ENCODE measurements around the gene TSPAN9. TPM values are rescaled to one million over a fixed set of nuclear protein-coding genes. Genes with fewer than 3 reads are reported as not detected.

Gene TSPAN9
- total RNA-seq, 1 donor, result 3.5 TPM

- Histone ChIP-seq H3K27me3 (ENCODE audit: insufficient read depth, low read length) (peaks cover 11% of the 10 kb centered on the region), H3K4me1 (ENCODE audit: insufficient read depth, low read length) (peaks cover 5% of the 10 kb centered on the region), H3K9me3 (ENCODE audit: low read depth, low read length) (no peaks in the 10 kb centered on the region), H3K4me3 (ENCODE audit: low read length) (no peak overlapping the region)
Measured at GRCh38 chr12:3081886-3082285, 4.7 kb downstream of the TSPAN9 start.

DNA sequence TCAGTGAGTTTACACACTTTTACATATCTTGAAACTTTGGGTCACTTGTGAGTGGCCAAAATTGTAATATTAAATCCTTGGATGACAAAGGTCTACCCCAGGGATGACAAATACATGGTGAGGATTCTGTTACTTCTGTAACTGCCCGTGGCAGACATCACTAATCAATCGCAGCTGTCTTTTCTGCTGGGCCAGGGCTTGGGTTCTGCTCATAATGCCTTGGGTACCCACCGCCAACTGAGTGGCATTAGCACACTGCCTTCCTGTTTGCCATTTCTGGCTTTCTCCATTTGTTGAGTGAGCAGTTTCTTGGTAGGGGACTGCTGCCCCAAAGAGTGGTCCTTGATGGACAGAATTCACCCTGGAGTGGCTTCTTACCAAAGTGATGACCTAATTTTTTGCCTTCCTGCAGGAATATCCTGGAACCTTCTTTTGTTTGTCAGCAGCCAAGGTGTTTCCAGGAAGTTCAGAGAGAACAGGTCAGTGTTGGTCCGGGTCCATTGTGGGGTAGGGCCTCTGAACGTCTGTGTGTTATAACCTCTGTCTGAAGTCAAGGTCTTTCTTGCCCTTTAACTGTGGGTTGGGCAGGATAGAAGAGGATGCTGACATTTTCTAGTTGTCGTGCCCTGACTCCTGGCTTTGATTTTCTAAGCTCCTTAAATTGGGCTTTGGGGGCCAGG is 6.2 kb downstream of the TSPAN9 start:
- no peak overlapping the region for H3K4me3 ChIP-seq (ENCODE audit: low read length)
- no peaks in the 10 kb centered on the region for H3K4me1 ChIP-seq (ENCODE audit: insufficient read depth, low read length)
- H3K27me3 ChIP-seq (ENCODE audit: insufficient read depth, low read length), result peaks cover 2% of the 10 kb centered on the region
- H3K9me3 ChIP-seq (ENCODE audit: low read depth, low read length), result no peaks in the 10 kb centered on the region

DNA sequence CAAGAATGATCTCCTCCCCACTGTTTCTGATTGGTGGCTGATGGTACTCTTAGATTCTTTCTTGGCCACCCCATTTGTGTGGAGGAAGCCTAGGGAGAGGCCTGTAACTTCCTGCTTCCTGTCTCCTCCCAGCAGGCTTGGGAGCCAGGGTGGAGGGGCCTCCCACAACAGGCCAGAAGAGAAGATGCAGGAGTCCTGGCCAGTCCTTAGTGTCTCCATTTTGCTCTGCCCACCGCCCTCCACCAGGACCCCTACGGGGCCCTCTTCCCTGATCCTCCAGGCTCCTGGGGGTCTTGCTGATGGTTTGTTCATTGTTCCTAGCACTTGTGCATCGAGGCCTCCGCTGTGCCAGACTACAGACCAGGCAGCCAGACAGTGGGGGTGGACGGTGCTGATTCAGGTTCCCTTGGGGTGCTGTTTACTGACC is 6.8 kb downstream of the TSPAN9 start:
- H3K4me1 ChIP-seq (ENCODE audit: insufficient read depth, low read length), result no peaks in the 10 kb centered on the region
- H3K27me3 ChIP-seq (ENCODE audit: insufficient read depth, low read length), result no peaks in the 10 kb centered on the region
- H3K9me3 ChIP-seq (ENCODE audit: low read depth, low read length), result no peaks in the 10 kb centered on the region
- H3K4me3 ChIP-seq (ENCODE audit: low read length), result no peak overlapping the region

DNA sequence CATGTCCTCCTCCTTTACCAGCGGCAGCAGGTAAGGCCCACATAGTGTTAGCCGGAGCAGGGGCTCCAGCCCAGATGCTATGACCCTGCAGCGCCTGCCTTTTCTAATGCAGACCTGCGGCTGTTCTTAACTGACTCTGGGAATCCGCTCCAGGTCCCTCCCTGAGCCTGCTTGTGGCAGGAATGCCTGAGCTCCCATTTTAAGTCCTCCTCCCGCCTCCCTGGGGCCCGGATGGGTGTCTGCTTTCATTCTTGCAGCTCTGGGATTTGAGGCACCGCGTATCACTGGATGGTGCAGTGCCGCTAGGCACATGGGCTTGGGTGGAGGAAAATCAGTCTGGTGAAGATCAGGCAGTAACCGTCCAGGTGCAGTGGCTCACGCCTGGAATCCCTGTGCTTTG is 7.6 kb downstream of the TSPAN9 start:
- Histone ChIP-seq H3K4me1 (ENCODE audit: insufficient read depth, low read length) (no peaks in the 10 kb centered on the region), H3K9me3 (ENCODE audit: low read depth, low read length) (no peaks in the 10 kb centered on the region), H3K4me3 (ENCODE audit: low read length) (no peak overlapping the region)

GRCh38 chr12:3085341-3086139 is 8.4 kb downstream of the TSPAN9 start:
- H3K9me3 ChIP-seq (ENCODE audit: low read depth, low read length), result no peaks in the 10 kb centered on the region
- H3K4me1 ChIP-seq (ENCODE audit: insufficient read depth, low read length), result no peaks in the 10 kb centered on the region
- no peaks in the 10 kb centered on the region for H3K27me3 ChIP-seq (ENCODE audit: insufficient read depth, low read length)
- no peak overlapping the region for H3K4me3 ChIP-seq (ENCODE audit: low read length)

More for the DNA sequence above, 7.6 kb downstream of the TSPAN9 start:
- H3K27me3 ChIP-seq (ENCODE audit: insufficient read depth, low read length), result no peaks in the 10 kb centered on the region

DNA sequence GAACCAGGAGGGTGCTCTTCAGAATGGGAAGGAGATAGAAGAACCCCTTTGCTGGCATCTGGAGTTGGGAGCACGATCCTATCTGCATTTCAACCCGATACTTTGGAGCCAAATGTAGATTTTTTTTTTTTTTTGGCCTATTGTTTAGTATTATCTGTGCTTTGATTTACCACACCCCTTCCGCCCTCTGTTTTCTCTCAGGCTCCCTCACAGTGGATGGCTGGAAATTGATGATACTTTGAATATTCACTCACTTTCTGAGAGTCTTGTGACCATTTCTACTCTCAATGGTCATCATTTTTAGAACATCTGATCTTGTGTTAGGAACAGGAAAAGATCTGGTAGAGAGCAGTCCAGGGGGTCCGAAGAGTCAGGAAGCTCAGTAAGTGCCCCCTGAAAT is 9.0 kb downstream of the TSPAN9 start:
- Histone ChIP-seq H3K27me3 (ENCODE audit: insufficient read depth, low read length) (no peaks in the 10 kb centered on the region), H3K9me3 (ENCODE audit: low read depth, low read length) (no peaks in the 10 kb centered on the region), H3K4me3 (ENCODE audit: low read length) (no peak overlapping the region), H3K4me1 (ENCODE audit: insufficient read depth, low read length) (no peaks in the 10 kb centered on the region)

DNA sequence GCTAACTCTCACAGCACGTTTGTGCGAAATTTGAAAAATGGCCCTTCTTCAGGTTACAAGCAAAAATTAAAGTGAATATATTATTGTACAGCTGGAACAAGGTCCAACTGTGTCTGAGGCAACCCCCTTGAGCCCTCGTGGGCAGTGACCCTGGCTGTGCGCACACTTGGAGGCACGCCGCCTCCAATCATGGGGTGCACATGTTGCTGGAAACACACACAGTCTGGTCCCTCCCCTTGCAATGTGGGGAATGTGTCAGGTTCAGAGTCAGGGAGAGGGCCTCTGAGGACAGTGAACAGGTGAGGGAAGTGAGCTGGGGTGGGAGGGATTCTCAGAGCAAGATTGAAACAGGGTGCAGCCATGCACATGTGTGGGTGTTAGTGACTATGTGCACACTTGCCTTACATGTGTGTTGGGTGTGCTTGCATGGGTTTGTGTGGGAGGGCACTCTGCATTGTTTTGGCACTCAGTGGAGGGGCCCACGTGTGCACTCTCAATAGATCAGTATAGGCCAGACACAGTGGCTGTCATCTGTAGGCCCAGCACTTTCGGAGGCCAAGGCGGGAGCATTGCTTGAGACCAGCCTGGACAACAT is 9.6 kb downstream of the TSPAN9 start:
- Histone ChIP-seq H3K4me3 (ENCODE audit: low read length) (no peak overlapping the region), H3K27me3 (ENCODE audit: insufficient read depth, low read length) (no peaks in the 10 kb centered on the region), H3K4me1 (ENCODE audit: insufficient read depth, low read length) (no peaks in the 10 kb centered on the region), H3K9me3 (ENCODE audit: low read depth, low read length) (no peaks in the 10 kb centered on the region)

- no peaks in the 10 kb centered on the region for H3K4me1 ChIP-seq (ENCODE audit: insufficient read depth, low read length)
- no peaks in the 10 kb centered on the region for H3K27me3 ChIP-seq (ENCODE audit: insufficient read depth, low read length)
- no peak overlapping the region for H3K4me3 ChIP-seq (ENCODE audit: low read length)
- H3K9me3 ChIP-seq (ENCODE audit: low read depth, low read length), result no peaks in the 10 kb centered on the region
Measured at GRCh38 chr12:3087758-3088650, 10.8 kb downstream of the TSPAN9 start.

DNA sequence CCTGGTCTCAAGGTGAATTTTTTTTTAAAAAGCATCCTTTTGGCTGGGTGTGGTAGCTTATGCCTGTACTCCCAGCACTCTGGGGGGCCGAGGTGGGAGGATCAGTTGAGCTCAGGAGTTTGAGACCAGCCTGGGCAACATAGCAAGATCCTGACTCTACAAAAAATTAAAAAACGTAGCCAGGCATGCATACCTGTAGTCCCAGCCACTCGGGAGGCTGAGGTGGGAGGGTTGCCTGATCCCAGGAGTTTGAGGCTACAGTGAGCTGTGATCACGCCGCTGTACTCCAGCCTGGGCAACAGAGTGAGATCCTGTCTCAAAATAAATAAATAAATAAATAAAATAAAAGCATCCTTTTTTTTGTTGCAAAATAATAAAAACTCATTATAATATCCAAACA is 12.4 kb downstream of the TSPAN9 start:
- Histone ChIP-seq H3K4me1 (ENCODE audit: insufficient read depth, low read length) (no peaks in the 10 kb centered on the region), H3K4me3 (ENCODE audit: low read length) (no peak overlapping the region), H3K27me3 (ENCODE audit: insufficient read depth, low read length) (no peaks in the 10 kb centered on the region), H3K9me3 (ENCODE audit: low read depth, low read length) (no peaks in the 10 kb centered on the region)

DNA sequence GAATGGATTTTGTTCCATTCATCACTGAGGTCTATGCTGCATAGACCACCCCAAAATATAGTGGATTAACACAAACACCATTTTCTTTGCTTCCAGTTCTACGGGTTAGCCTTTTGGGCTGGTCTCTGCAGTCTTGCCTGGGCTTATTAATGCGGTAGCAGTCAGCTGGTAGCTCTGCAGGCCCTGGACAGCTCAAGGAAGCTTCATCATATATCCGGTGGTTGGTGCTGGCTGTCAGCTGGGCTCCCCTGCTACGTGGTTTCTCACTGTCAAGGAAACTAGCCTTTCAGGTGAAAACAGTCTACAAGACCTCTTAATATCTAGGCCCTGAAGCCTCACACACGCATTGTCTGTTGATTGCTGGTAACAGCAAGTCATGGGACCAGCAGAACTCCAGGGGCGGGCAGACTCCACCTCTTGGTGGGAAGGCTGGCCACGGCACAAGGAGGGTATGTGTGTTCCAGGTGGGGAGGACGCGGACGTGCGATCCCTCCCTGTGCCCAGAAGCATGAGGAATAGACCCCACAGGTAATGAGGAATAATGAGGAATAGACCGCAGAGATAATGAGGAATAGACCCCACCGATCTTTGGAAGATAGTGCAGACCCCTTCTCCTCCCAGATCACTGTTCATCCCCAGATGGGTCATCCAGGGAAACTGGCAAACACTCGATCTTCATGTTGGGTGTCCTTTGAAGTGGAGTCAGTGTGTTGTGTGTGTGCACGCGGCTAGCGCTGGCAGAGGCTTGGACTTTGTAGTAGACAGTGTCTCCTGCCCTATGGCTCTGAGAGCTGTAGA is 13.3 kb downstream of the TSPAN9 start:
- no peaks in the 10 kb centered on the region for H3K27me3 ChIP-seq (ENCODE audit: insufficient read depth, low read length)
- no peak overlapping the region for H3K4me3 ChIP-seq (ENCODE audit: low read length)
- no peaks in the 10 kb centered on the region for H3K4me1 ChIP-seq (ENCODE audit: insufficient read depth, low read length)
- no peaks in the 10 kb centered on the region for H3K9me3 ChIP-seq (ENCODE audit: low read depth, low read length)

- H3K27me3 ChIP-seq (ENCODE audit: insufficient read depth, low read length), result no peaks in the 10 kb centered on the region
- no peaks in the 10 kb centered on the region for H3K9me3 ChIP-seq (ENCODE audit: low read depth, low read length)
- no peak overlapping the region for H3K4me3 ChIP-seq (ENCODE audit: low read length)
- H3K4me1 ChIP-seq (ENCODE audit: insufficient read depth, low read length), result no peaks in the 10 kb centered on the region
Measured at GRCh38 chr12:3091038-3091319, 13.8 kb downstream of the TSPAN9 start.

GRCh38 chr12:3091382-3092241 is 14.4 kb downstream of the TSPAN9 start:
- no peak overlapping the region for H3K4me3 ChIP-seq (ENCODE audit: low read length)
- no peaks in the 10 kb centered on the region for H3K4me1 ChIP-seq (ENCODE audit: insufficient read depth, low read length)
- no peaks in the 10 kb centered on the region for H3K27me3 ChIP-seq (ENCODE audit: insufficient read depth, low read length)
- H3K9me3 ChIP-seq (ENCODE audit: low read depth, low read length), result no peaks in the 10 kb centered on the region

DNA sequence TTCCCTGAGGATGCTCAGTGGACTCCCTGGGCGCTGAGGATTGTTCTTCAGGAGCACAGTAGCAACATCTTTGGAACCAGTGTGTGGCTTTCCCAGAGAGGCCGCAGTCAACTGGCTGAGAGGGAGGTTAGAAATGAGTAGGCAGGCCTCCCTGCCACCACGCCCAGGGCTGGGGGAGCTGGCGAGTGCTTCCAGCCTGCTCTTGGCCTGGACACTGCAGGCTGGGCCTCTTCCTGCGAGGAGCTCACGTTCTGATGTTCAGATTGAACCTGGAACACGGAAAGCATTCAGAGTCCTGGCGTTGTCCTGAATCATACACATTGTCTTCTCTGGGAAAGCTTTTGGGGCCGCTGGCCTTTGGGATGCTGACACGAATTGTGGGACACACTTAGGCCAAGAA is 15.6 kb downstream of the TSPAN9 start:
- Histone ChIP-seq H3K4me3 (ENCODE audit: low read length) (no peak overlapping the region), H3K4me1 (ENCODE audit: insufficient read depth, low read length) (no peaks in the 10 kb centered on the region), H3K27me3 (ENCODE audit: insufficient read depth, low read length) (no peaks in the 10 kb centered on the region), H3K9me3 (ENCODE audit: low read depth, low read length) (no peaks in the 10 kb centered on the region)
